NCI-H748 (cell line): ENCODE data around the gene EGR1.
"Not testable (repeated sequence)": the region's sequence is repeated elsewhere in the genome, so short reads cannot be mapped to it uniquely, and the experiment has no call there.

Experiments used
- DNase-seq: peaks from one replicate; lab custom pipeline; 2025; ENCODE audit not compliant: unreplicated experiment; lab: John Stamatoyannopoulos, UW

The EGR1 gene

DNA sequence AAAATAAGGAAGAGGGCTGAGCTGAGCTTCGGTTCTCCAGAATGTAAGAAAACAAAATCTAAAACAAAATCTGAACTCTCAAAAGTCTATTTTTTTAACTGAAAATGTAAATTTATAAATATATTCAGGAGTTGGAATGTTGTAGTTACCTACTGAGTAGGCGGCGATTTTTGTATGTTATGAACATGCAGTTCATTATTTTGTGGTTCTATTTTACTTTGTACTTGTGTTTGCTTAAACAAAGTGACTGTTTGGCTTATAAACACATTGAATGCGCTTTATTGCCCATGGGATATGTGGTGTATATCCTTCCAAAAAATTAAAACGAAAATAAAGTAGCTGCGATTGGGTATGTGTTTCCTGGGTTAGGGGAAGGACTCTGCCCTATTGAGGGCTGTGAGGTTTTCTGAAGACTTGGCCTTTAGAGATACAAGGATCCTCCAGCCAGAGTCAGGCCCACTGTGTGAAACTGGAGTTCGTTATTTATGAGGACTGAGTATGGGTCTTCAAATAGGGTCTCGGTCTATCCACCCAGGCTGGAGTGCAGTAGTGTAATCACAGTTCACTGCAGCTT, 3.8 kb downstream of the EGR1 start:
- DNase-seq, result no peak

DNA sequence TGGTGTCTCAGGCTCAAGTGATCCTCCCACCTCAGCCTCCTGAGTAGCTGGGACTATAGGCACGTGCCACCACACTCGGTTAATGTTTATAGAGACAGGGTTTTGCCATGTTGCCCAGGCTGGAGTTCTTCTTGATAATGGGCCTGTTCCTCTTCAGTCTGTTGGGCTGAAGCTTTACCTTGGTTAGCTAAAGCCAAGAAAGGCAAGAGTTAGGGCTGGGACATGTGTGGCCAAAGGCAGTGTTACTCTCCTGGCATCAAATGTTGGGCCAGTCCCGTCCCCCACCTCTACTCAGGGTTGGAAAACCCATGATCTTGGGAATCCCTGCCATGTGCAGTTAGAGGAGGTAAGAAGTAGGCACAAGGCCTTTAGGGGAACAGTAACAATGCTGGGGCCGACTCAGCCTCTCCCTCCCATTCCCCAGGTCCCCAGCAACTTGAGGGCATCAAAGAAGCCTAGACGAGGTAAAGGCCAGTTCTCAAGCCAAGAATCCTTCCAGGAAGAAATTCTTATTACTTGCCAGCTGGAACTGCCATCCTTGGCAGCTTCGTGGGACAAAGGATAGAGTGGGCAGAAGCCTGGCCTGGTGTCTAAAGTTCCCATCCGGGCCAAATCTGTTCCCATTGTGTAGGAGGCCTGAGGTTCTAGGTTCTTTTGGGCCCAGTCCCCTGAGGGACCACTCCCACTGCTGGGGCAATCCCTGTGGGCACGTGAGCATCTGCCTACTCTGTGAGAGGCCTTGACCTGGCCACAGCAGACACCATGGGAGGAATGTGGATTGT, 4.5 kb downstream of the EGR1 start:
- no peak for DNase-seq

DNA sequence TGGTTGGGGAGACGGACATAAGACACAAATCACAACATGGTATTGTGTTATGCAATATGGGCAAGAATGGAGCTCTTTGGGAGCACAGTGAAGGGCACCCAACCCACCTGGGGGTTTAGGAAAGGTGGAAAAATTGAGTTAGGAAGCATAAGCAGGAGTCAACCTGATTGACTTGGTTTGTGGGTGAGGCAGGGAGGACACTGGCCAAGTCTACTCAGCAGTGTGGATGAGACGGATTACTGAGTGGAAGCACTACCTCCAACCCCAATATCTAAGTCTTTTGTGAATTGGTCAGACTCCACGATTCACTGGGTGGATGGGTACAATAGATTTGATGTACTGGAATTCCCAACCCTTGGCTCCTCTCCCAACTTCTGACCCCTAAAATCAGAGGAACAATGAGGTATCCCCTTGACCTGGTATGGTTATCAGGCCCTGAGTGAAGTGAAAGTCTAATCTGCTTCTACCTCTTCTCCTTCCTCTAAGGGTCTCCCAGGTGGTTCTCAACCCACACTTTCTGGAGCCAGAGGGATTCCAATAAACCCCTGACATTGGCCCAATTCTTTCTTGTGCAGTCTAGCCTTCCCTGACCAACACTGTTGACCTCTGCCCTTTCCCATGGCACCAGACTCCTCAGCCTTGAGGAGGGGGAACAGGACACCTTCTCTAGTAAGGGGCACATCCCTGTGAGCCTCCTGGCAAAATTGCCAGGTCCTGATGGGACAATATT, 5.2 kb downstream of the EGR1 start:
- DNase-seq, result no peak

DNA sequence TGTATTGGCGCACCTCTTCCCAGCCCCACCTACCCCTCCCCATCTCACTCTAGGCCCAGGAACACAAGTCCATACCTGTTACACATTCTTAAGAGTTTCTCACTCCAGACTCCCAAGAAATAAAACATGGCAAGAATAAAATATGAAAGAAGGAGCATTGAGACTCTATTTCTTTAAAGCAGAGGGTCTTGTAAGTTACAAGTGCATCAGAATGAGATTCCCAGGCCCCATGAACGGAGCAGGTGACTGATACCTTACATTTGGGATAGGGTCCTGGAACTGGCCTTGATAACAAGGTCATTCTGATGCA, 5.7 kb downstream of the EGR1 start:
- no peak for DNase-seq

DNA sequence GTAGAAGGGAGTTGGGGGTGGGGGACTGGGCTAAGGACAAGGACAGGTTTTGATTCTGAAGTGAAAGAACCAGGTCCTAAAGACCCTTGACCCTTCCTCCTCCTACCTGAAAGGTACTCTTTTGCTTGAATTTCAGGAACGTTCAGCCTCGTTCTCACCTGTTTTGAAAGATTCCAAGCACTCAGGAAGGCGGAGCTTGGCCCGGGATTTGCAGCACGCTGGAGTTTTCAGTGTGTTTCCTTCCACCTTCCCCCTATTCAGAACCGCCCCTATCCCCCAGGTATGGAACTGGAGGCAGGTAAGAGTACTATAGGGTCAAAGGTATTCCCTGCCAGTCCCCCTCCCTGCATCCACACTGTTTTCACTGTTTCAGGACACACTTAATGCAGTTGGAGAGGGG, 7.1 kb downstream of the EGR1 start:
- no peak for DNase-seq

DNA sequence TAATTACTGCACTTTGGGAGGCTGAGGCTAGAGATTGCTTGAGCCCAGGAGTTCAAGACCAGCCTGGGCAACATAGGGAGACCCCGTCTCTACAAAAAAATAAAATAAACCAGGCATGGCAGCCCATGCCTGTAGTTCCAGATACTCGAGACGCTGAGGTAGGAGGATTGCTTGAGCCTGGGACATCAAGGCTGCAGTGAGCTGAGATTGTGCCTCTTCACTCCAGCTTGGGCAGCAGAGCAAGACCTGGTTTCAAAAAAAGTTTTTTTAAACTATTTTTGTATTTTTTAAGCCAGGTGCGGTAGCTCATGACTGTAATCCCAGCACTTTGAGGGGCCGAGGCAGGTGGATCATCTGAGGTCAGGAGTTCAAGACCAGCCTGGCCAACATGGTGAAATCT, 7.9 kb downstream of the EGR1 start:
- not testable (repeated sequence) for DNase-seq

DNA sequence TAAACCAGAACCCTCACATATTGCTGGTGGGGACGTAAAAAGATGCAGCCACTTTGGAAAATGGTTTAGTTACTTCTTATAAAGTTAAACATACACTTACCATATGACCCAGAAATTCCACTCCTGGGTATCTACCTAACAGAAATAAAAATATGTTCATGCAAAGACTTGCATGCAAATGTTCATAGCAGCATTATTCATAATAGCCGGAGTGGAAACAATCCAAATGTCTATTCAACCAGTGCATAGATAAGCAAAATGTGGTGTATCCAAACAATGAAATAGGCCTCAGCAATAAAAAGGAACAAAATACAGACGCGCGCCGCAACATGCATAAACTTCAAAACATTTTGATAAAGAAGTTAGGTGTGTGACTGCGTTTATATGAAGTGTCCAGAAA, 11.6 kb downstream of the EGR1 start:
- no peak for DNase-seq

DNA sequence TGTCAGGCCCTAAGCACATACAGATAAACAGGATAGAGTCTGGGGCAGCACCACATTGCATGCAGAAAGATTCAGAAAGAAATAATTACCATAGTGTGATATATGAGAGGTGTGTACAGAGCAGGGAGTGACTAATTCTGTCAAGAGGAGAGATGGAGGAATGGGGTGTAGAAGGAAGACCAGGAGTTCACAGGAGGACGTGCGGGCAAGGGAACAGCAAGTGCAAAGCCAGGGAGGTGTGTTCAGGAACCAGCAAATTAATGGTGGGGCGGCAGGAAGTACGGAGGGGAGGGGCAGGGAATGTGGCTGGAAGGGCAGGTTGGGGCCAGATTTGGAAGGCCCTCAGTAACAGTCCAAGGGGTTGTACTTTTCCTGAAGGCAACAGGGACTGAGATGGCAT, 17.4 kb downstream of the EGR1 start:
- DNase-seq, result no peak

DNA sequence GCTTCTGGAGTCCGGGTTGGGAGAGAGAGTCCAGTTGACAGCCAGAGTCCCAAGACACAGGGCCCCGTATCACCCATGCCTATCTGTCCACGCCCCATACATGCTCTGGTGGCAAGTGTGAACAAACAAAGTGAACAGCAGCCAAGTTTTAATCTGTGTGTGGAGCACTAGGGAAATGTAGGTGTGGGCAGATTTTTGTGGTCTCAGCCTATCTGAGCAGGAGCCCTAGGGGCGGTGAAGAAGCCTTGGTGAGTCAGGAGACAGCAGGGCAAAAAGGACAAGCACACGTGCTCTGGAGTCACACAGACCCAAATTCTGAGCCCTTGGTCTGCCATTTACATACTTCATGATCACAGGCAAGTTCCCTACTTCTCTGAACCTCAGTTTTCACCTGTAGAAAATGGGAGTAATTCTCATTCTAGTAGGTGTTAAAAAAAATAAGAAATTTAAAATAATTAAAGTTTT, 23.2 kb downstream of the EGR1 start:
- no peak for DNase-seq

DNA sequence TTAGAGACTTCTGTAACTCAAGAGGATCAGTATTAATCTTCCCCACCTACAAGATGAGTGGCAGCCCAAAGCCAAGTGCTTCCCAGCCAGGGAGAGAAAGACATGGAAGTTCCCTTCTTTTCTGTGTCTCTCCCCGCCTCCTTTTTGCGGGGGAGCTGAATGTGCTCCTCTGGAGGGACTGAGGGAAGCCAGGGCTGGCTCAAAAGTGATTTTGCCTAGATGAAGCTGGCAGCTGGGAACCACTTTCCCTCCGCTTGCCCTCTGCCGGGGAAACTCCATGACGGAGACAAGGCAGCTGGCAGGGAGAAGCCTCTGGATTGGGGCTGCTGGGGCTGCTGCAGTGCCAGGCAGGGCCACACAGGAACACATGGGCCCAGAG, 24.4 kb downstream of the EGR1 start:
- DNase-seq, result no peak

DNA sequence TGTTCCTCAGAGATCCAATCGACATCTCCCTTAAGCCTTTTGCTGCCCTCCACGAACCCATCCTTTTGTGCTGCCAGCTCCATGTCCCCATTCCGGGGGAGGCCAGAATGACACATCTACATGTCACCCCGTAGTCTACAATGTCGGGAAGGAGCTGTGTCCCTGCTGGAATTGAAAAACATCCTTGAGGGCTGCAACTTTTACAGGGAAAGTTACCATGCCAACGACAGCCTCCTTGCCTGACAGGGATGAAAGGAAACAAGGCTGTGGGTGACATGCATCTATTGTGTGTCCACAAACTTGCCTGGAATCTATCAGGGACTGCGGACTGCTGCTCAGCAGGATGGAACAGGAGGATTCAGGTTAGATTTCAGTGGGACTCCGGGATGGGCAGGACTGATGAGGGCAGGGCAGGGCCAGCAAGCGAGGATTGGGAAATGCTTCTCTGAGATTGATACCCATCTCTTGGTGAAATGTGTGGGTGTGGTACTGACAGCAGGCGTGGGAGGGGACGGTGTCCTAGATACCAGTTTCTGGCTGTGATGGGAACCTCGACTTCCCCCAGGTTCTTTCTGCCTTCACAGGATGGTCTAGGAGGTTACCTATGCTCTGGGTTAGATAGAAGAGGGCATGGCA, 25.5 kb downstream of the EGR1 start:
- DNase-seq, result no peak

DNA sequence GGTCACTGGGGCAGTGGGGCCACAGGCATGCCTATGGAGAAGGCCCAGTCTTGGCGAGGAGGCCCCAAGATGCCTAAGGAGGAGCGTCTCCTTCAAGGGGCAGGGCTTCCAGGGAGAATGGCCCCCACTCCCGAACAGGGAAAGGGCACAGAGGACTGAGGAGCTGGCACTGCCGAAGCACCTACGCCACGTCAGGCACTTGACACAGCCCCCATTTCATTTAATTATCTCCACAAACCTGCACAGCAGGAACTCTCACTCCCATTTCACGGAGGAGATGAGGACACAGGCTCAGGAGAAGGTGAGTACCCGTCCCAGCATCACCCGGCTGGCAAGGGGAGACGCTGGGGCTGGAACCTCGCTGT, 26.0 kb downstream of the EGR1 start:
- peak; percentile 51 for DNase-seq

DNA sequence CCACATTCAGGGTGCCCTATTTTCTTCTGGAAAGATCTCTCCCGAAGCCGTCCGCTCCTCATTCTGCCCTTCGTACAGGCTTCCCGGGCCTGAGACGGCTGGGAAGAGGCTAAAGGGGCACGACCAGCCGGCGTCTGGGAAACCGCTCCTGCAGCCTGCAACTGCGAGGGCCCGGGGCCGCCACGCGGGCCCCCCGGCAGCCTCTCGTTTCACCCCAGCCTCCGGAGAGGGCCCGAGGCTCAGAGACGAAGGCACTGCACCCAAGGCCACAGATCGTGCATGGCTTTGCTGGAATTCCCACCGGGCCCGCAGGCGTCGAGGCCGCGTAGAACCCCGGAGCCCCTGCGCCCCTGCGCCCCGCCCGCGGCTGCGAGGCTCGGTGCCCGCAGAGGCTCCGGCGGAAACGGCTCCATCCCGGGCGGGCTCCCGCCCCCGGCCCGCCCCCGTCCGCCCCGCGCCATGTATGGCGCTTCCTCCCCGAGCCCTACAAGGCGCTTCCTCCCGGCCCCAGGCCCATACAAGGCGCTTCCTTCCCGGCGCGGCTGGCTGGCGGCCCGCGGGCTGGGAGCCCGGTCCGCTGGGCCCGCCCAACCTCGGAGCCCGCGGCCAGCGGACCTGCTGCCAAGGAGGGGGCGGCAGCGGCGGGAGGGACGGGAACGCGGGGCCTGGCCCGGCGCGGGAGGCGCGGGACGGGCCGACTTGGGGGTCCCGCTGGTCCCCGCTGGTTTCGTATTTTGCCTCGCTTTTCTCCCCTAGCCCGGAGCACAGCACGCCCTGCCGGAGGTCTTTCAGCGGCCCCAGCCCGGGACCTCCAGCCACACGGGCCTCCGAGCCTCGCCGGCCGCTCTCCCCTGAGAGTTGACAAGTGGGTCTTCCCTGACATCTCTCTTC, 26.6 kb downstream of the EGR1 start:
- peak; percentile 87 for DNase-seq

DNA sequence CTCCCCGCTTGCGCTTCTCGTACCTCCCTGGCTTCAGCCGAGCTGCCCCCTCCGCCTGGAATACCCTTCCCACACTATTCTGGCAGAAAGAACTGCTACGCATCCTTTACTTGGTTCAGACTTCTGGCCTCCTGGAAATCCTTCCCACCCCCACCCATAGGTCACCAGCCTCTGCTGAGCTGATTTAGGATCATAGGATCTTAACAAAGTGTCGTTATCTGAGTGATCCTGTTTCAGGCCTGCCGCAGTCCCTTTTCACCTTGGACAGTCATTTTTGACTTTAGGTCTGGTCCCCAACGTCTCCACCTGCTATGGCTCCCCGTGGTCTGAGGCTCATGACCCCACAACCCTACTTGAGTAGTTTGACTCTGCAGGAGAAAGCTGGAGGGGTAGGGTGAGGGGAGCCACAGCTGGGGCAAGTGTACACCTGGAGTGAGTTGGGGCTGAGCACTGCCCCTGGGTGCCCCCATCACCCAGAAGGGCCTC, 27.3 kb downstream of the EGR1 start:
- no peak for DNase-seq

DNA sequence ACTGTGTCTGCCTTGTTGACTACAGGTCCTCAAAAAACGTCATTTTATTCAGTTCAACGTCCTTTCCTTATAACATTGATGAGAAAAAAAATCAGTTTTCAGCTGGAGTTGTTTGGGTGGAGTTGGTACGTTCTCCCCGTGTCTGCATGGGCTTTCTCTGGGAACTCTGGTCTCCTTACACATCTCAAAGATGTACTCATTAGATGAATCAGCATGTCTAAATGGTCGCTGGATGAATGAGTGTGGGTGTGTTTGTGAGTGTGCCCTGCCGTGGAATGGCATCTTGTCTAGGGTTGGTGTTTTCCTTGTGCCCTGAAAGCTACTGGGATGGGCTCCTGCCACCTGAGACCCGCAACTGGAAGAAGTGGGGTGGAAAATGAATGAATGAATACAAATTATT, 30.1 kb downstream of the EGR1 start:
- no peak for DNase-seq

DNA sequence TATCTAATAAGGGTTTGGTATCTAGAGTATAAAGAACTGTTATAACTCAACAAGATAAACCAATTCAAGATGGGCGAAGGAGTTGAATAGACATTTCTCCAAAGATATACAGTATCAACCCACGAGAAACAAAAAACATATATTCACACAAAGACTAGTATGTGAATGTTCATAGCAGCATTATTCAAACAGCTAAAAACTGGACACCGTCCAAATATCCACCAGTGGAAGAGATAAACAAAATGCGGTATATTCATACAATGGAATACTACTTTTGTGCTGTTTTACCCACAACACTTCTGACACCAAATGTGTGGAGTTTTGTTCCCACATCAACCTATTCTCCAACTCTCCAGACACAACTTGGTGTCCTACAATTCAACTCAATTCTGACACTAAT, 33.1 kb downstream of the EGR1 start:
- no peak for DNase-seq

DNA sequence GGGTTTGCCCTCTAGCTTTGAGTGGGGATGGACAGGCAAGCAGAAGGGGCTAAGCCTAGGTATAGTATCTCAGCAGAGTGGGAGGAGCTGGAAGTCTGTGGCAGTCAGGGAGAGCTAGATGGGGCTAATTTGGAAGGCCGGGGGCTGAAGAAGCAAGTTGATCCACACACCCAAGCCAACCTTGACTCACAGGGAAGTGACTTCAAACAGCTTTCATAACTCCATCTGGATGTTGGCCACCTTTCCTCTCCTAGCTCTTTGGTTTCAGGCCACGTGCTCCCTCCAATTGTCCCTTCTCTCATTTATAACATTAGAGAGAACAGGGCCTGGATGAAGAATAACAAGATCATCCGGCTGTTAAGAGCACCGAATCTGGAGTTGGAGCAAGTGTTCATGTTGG, 36.8 kb downstream of the EGR1 start:
- no peak for DNase-seq

DNA sequence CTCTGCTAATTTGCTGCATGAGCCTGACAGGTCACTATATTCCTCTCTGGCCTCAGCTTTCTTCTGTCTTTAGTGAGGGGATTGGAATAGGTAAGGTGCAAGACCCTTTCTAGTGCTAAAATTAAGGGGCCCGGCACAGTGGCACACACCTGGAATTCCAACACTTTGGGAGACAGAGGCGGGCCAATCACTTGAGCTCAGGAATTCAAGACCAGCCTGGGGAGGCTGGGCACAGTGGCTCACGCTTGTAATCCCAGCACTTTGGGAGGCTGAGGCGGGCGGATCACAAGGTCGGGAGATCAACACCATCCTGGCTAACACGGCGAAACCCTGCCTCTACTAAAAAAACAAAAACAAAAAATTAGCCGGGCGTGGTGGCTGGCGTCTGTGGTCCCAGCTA, 37.2 kb downstream of the EGR1 start:
- no peak for DNase-seq

DNA sequence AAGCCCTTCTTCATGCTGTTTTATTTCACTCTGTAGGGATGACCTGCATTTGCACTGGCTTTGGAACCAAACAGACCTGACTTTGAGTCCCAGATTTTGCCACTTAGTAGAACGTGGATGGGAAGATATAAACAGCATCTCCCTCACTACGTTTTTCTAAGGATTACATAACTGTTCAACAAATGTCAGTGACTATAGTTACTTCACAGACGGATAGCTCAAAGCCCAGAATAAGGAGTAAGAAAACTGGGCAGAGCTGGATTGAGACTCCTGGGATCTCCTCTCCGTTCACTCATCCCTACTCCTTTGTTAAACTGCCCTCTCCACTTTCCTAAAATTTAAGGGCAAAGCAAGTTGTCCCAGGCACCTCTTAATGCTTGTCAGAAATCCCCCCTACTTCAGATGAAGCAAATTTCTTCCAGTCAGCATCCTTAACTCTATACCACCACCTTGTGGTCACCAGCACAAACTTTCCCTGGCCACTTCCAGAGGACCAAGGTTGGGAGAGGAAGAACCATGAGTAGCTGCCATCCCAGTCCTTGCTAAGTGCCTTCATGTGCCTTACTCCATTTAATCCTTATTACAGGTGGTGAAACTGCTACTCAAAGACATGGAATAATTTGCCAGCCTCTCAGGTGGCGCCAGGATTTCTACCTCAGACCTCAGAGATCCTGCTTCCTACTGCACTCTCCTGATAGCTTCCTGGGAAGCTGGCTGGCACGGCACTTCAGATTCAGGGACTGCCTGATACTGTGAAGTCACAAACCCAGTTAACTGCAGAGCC, 38.4 kb downstream of the EGR1 start:
- DNase-seq, result peak; percentile 68

DNA sequence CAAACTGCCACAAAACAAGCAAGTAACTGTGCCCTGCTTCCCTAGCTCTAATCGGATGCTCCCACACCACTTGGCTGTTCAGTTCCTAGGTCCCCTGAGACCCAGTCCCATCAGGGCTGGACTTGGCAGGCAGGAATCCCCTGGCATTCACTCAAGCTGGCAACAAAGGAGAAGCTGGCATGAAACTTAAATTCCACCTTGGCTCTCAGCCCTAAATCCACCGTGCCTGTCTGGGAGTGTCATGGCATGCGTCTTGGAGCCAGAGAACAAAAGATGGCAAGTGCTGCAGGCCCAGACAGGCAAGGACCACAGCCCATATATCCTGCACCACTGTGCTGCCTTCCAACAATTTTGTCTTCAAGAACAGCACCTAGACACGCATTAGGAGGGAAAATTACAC, 39.5 kb downstream of the EGR1 start:
- no peak for DNase-seq
